Spleen (tissue), 11 donors: ENCODE results near the gene ZFP90. TPM values are rescaled to one million over a fixed set of nuclear protein-coding genes. Genes with fewer than 3 reads are reported as not detected.
A peak's percentile ranks its signal among the peaks of the same experiment; 100 is the strongest.

Source experiments
- DNase-seq: peaks from one replicate; pipeline ENCODE4 v3.0.0-alpha.2; 2020
- H3K27ac ChIP-seq, 8 donors: fragments of 200-600 bp; sonication (generic) in 7 of 8; 1 replicate in 4 of 8; 2 replicates in 4 of 8; pipeline versions ENCODE4 v1.5.0 to v1.8.0; 2016 to 2021; ENCODE audit warnings: inconsistent platforms in 4 of 8, mild to moderate bottlenecking in 4 of 8, moderate library complexity in 1 of 8
- H3K27me3 ChIP-seq, 7 donors: fragments of 200-600 bp; sonication (generic) in 6 of 7; replicated peaks in 1 of 7; 1 replicate in 4 of 7; 2 replicates in 3 of 7; pipeline versions ENCODE4 v1.5.0 to v1.8.0; 2016 to 2021; ENCODE audit warnings: inconsistent platforms in 3 of 7, mild to moderate bottlenecking in 1 of 7
- H3K36me3 ChIP-seq, 6 donors: fragments of 200-600 bp; sonication (generic) in 5 of 6; 1 replicate in 4 of 6; 2 replicates in 2 of 6; pipeline versions ENCODE4 v1.5.0 to v1.8.0; 2016 to 2021; ENCODE audit warnings: inconsistent platforms in 2 of 6
- H3K4me1 ChIP-seq, 6 donors: fragments of 200-600 bp; sonication (generic) in 5 of 6; 1 replicate in 3 of 6; 2 replicates in 3 of 6; pipeline versions ENCODE4 v1.5.0 to v1.8.0; 2016 to 2021; ENCODE audit warnings: inconsistent platforms in 3 of 6
- H3K4me3 ChIP-seq, 8 donors: fragments of 200-600 bp; sonication (generic) in 7 of 8; 1 replicate in 4 of 8; 2 replicates in 4 of 8; pipeline versions ENCODE4 v1.5.0 to v1.8.0; 2016 to 2021; ENCODE audit warnings: inconsistent platforms in 4 of 8, mild to moderate bottlenecking in 4 of 8, moderate library complexity in 2 of 8
- H3K9me3 ChIP-seq, 8 donors: fragments of 200-600 bp; sonication (generic) in 7 of 8; 1 replicate in 4 of 8; 2 replicates in 4 of 8; pipeline versions ENCODE4 v1.5.0 to v1.8.0; 2016 to 2021; ENCODE audit warnings: inconsistent platforms in 4 of 8
- CTCF ChIP-seq, 11 experiments: fragments of 200-600 bp in 7 of 11; fragments of 450-650 bp in 4 of 11; sonication (generic) in 4 of 11; IDR thresholded peaks in 8 of 11; conservative IDR thresholded peaks in 3 of 11; 1 replicate in 7 of 11; 2 replicates in 4 of 11; pipeline versions ENCODE4 v1.4.0 to v1.8.0; 2016 to 2021; ENCODE audit warnings: antibody characterized with exemption in 11 of 11, inconsistent platforms in 4 of 11, mild to moderate bottlenecking in 1 of 11
- POLR2A ChIP-seq, 3 donors: fragments of 450-650 bp; IDR thresholded peaks; one replicate each; pipeline ENCODE4 v1.5.1; 2017; ENCODE audit warnings: antibody characterized with exemption in 3 of 3, mild to moderate bottlenecking in 1 of 3
- POLR2AphosphoS5 ChIP-seq, 3 donors: sonication (generic); formaldehyde crosslinking; IDR thresholded peaks; one replicate each; pipeline ENCODE4 v1.5.1; 2017; ENCODE audit warnings: antibody characterized with exemption in 3 of 3
- WGBS, 5 donors: extraction: QIAGEN DNeasy Blood & Tissue Kit in 3 of 5; methylation state at CpG; one replicate each; pipeline versions ENCODE4 v1.1.5 to v1.1.7; 2013 to 2018; 5-methylcytosine and 5-hydroxymethylcytosine counted together
- intact Hi-C: fragments of 100-400 bp; cut with DNase I; formaldehyde crosslinking; loops from one replicate; pipeline ENCODE4 v1.15.0; 2023; ENCODE audit warnings: low total_unique reads
- polyA plus RNA-seq, 3 donors: library from polyadenylated mRNA; stranded (reverse); fragments of 200-250 nt; gene quantifications; one replicate each; pipeline ENCODE4 v1.2.1, GENCODE V29; 2013
- total RNA-seq, 7 donors: library from RNA; depleted of rRNA in 3 of 7; stranded (reverse); fragments of >200 nt in 3 of 7; fragmentation: NEBNext Ultra II Directional in 4 of 7; extraction: Animal tissue kit (Norgen Biotek cat#: 25700) in 4 of 7; gene quantifications; one replicate each; pipeline versions ENCODE4 v1.1.0 to v1.2.1, GENCODE V29; 2016 to 2021
- donor health status: healthy with polysubstance abuse.
- donor health status: DM: no; HTN: no; CAD: no; lungs with moderate emphysema.
- donor health status: DM: no; HTN: no; CAD: no.
- donor health status: Bipolar disorder and iron deficiency.
- donor health status: healthy.
- donor health status: DM: no; HTN: no; CAD: no.
- donor health status: DM: yes; HTN: yes; CAD: no.

Gene ZFP90
- total and polyA plus RNA-seq, 10 donors: 7.3 to 53.1 (median 24.4) TPM

GRCh38 chr16:68599586-68599985 lies 60.5 kb downstream of the ZFP90 start:
- no peaks in the 10 kb centered on the region for H3K4me1 ChIP-seq
- no peaks in the 10 kb centered on the region for H3K9me3 ChIP-seq
- no peak overlapping the region for H3K4me3 ChIP-seq
- no peak for DNase-seq
- no peak for TF ChIP-seq POLR2A (IDR thresholded peaks at IDR 0.05)
- intact Hi-C loops: no loop called here
- no peaks in the 10 kb centered on the region for H3K36me3 ChIP-seq
- WGBS, 5 donors: 94 to 100% (median 100%) methylated on average over 1 of the region's 1 CpG
- H3K27me3 ChIP-seq: no peaks in the 10 kb centered on the region
- no peak overlapping the region for H3K27ac ChIP-seq

GRCh38 chr16:68605746-68606145 lies 66.7 kb downstream of the ZFP90 start:
- no peaks in the 10 kb centered on the region for H3K36me3 ChIP-seq
- intact Hi-C loops: no loop called here
- no peak overlapping the region for H3K4me3 ChIP-seq
- H3K4me1 ChIP-seq: no peaks in the 10 kb centered on the region
- no peaks in the 10 kb centered on the region for H3K9me3 ChIP-seq
- TF ChIP-seq POLR2AphosphoS5 (IDR thresholded peaks at IDR 0.05): no peak
- no peak for TF ChIP-seq CTCF (IDR thresholded peaks at IDR 0.05 in 8 of 11, conservative IDR thresholded peaks at IDR 0.05 in 3 of 11)
- TF ChIP-seq POLR2A (IDR thresholded peaks at IDR 0.05): no peak
- WGBS, 5 donors: 71 to 86% (median 77%) methylated on average over 3 to 5 of the region's 5 CpGs
- DNase-seq: no peak
- H3K27ac ChIP-seq: no peak overlapping the region
- no peaks in the 10 kb centered on the region for H3K27me3 ChIP-seq

- TF ChIP-seq CTCF (IDR thresholded peaks at IDR 0.05 in 8 of 11, conservative IDR thresholded peaks at IDR 0.05 in 3 of 11) (no peak), POLR2A (IDR thresholded peaks at IDR 0.05) (no peak), POLR2AphosphoS5 (IDR thresholded peaks at IDR 0.05) (no peak)
- DNase-seq: no peak
- intact Hi-C loops: no loop called here
- Histone ChIP-seq H3K4me3 (no peak overlapping the region), H3K27me3 (no peaks in the 10 kb centered on the region), H3K36me3 (no peaks in the 10 kb centered on the region), H3K9me3 (no peaks in the 10 kb centered on the region), H3K27ac (no peak overlapping the region), H3K4me1 (no peaks in the 10 kb centered on the region)
- WGBS, 5 donors: 86 to 99% (median 93%) methylated on average over 7 of the region's 7 CpGs
Observed at GRCh38 chr16:68607443-68607842, 68.4 kb downstream of the ZFP90 start.

- peak; percentile 1 for DNase-seq
- no peaks in the 10 kb centered on the region for H3K36me3 ChIP-seq
- H3K9me3 ChIP-seq: peaks cover 0 to 8% (median 2%) of the 10 kb centered on the region in 8 donors
- no peak overlapping the region for H3K4me3 ChIP-seq
- WGBS, 5 donors: 86 to 98% (median 93%) methylated on average over 2 of the region's 2 CpGs
- H3K27me3 ChIP-seq: no peaks in the 10 kb centered on the region
- H3K27ac ChIP-seq: no peak overlapping the region
- TF ChIP-seq CTCF (IDR thresholded peaks at IDR 0.05 in 8 of 11, conservative IDR thresholded peaks at IDR 0.05 in 3 of 11) (no peak), POLR2AphosphoS5 (IDR thresholded peaks at IDR 0.05) (no peak)
- no peaks in the 10 kb centered on the region for H3K4me1 ChIP-seq
- intact Hi-C loops: no loop called here
Observed at GRCh38 chr16:68608330-68608729, 69.2 kb downstream of the ZFP90 start.

GRCh38 chr16:68612996-68613395 lies 73.9 kb downstream of the ZFP90 start:
- Histone ChIP-seq H3K9me3 (peaks cover 0 to 24% (median 16%) of the 10 kb centered on the region in 8 donors), H3K4me1 (no peaks in the 10 kb centered on the region), H3K36me3 (no peaks in the 10 kb centered on the region), H3K27ac (no peak overlapping the region), H3K27me3 (no peaks in the 10 kb centered on the region), H3K4me3 (no peak overlapping the region)
- DNase-seq: no peak
- no peak for TF ChIP-seq POLR2AphosphoS5 (IDR thresholded peaks at IDR 0.05)
- no peak for TF ChIP-seq CTCF (IDR thresholded peaks at IDR 0.05 in 8 of 11, conservative IDR thresholded peaks at IDR 0.05 in 3 of 11)
- no peak for TF ChIP-seq POLR2A (IDR thresholded peaks at IDR 0.05)
- WGBS, 5 donors: 68 to 89% (median 85%) methylated on average over 3 of the region's 3 CpGs
- intact Hi-C loops: no loop called here
